Stimulated activated CD4-positive, alpha-beta T cell treated with anti-CD3 and anti-CD28 coated beads, TNF-alpha, amount 100 ng/mL, for 48 hours (primary cell): Measurements from ENCODE around the gene CFAP100.

ENCODE experiments used
- DNase-seq, 3 donors: peaks; one replicate each; pipeline ENCODE4 v3.0.0-alpha.2; 2020; ENCODE audit warnings: low read depth in 3 of 3

Gene CFAP100

DNA sequence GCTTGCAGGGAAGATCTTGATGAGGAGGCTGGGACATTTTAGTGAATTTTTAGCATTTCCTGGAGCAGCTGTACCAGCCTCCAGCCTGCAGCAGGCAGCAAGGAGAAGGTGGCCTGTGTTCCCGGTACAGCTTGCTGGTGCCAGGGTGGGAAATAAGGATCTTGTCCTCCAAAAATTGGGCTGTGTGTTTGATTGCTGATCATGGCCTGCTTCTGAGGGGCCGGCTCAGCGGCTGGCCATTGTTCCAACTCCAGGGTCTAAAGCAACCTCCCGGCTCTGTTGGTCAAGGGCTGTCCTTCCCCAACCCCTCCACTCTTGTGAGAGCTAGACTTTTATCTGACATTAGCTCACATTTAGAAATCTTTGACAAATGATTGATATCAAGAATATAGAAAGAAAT is 5.0 kb downstream of the CFAP100 start:
- no peak for DNase-seq

DNA sequence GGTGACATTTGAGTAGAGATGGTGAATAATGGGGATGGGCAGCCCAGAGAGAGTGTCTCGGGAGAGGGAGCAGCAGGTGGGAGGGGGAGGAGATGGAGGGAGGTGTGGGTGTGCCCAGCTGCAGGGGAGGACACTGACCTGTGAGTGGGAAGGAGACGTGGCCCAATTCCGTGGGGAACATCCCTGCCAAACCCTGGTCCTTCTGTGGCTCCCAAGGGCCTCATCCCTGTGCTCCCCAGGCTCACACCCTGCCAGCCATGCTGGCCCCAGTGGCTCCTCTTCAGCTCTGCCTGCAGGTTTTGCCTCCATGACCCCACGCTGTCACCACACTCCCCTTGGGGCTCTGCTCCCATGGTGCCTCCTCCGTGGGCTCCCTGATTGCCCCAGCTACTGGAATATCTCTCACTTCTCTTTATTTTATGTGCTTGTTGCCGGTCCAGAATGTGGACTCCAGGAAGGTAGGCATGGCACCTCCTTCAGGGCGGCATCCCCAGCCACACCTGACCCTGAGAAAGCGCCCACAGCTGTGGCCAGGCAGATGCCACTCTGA is 7.0 kb downstream of the CFAP100 start:
- no peak for DNase-seq

DNA sequence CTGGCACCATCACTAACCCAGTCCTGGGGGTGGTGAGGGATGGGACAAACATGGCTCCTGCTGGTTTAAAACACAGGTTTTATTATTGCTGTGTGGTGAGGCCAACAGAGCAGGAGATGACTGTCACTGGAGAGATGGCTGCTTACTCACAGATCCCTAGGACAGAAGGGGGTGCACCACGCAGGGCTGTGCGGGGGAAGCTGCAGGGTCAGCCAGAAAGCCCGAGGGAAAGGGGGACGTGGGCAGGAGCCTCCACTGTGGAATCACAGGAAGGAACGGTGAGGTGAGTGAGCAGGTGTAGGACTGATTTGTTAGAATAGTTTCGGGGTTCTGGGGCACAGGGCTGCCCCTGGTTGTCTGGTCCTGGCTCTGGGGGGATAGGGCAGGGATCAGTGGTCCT is 7.5 kb downstream of the CFAP100 start:
- no peak for DNase-seq

DNA sequence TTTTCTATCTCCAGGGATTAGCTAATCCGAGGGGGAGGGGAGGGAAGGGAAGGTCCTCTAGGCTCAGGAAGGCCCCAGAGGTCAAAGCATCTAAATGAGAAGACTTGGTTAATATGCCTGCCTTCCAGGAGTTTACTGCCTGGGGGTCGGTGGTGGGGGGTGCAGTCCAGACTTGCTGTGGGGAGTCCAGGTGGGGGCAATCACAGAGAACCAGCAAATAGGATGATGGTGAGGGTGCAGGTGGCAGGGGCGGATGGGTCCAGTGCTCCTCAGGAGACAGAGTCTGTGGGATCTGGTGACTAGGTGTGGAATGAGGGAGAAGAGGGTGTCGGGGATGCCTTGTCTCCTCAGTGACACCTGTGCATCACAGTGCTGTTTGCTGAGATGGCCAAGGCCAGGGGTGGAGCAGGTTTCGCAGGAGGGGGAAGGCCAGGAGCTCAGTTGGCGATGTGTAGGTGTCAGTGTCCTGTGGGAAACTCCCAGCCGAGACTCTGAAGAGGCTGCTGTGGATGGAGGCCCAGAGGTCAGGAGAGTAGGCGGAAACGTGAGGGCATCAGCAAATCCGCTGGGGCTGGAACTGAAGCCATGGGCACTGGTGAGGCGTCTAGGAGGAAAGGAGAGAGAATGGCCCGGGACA is 8.1 kb downstream of the CFAP100 start:
- DNase-seq, result no peak

DNA sequence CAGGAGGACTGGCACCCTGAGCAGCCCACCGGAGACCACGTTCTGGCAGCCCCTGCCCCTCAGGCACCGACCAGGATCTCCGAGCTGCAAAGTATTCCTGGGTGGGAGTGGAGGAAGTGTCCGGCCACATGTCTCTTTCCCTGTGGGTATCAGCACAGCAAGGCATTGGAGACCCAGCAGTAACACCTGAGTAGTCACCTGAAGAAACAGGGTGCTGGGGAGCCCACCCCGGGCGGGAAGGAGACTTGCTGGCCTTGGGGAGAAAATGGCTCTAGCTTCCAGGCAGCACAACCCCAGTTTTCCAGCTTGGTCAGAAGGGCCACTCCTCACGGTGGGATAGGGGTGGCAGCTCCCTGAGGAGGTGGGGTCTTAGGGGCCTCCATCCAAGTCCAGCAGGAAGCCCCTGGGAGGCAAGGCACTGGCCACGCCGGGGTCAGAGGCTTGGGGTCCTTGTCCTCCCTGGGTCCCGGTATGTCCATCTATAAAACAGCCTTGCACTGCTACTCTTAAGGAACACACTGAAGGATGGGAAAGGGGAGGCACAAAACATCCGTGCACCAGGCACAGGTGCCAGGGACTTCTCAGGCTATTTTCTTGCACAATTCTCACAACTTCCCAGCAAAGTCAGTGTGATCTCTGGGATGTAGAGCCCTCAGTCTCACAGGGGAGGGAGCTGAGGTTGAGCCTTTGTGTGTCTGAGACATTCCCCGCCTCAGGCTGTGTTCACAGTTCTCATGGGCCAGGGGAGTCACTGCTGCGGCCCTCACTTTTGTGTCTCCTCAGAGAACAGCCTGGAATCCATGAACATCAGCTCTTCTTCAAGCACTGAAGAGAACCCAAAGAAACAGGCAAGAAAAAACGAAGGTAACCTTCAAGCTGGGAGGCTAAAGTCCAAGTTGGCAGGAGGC is 11.9 kb downstream of the CFAP100 start:
- DNase-seq, result no peak

DNA sequence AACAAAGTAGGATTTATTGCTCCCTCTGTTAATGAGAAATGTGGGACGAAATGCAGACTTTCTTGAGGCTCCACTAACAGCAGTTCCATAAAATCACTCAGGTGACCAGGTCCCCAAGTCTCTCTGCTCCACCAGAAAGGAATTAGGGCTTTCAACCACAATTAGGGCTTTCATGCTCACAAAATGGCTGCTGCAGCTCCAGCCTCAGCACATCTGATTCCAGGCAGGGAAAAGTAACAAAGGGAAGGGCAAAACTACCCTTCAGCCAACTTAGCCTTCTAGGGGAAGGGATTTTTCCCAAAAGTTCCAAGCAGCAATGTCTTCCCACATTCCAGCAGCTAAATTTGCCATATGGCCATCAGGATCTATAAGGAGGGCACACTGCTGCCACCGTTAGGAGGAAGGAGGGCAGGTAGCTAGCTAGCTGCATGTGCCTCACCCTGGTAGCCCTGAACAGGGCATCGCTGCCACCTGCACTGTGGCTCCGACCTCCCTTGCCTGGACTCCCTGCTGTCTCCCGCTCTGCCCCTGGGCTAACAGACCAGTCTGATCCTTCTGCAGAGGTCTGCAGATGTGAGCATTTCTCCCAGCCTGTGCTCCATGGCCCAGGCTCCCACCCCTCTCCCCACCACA is 12.8 kb downstream of the CFAP100 start:
- no peak for DNase-seq

DNA sequence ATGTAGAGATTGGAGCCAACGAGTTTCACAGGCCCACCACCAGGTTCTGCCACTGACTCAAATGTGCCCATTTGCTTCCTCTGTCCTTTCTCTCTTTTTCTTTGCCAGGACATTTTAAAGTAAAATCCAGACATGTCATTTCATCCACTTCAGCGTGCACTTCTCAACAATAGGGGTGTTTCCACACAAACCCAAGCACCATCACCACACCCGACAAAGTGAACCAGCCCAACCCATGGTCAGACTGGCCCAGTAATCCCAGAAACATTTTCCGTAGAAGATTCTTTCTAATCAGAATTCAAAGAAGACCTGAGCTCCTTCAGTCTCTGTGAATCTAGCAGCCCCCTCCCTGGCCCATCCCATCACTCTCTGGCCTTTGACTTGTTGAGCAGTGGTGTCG is 13.4 kb downstream of the CFAP100 start:
- no peak for DNase-seq

DNA sequence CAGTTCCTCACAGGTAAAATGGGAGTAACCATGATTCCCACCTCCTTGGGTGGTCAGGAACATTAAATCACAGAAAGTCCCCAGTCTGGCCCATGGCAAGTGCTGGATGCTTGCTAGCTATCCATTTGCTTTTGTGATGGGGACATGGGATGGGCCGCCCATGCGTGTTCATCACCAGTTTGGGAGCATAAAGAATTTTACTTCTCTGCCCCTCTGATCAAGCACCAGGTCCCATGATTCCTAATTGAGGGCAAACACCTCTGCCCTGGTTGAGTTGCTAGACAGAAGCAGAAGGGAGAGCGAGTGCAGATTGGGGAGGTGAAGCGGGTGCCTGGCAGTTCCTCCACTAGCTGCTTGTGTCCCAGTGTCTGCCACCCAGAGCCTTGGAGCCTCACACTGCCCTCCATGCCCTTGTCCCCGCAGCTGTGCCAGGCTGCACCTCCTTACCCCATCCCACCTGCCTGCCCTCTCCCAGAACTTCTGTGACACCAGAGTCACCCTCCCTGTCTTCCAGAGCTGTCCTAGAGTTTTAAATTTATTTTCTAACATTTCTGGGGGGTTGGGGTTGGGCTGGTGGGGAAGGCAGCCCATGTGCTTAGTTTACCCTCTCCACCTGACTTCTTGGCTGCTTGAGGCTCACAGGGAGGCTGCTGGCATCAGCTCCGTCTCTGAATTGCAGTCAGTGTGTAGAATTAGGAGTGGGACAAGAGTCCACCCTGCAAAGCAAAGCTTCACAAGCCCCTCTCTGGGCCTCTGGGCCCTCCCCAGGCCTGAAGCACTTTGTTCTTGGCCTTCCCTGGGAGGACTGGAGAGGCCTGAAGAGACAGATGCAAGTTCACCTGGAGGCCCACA is 18.4 kb downstream of the CFAP100 start:
- no peak for DNase-seq

DNA sequence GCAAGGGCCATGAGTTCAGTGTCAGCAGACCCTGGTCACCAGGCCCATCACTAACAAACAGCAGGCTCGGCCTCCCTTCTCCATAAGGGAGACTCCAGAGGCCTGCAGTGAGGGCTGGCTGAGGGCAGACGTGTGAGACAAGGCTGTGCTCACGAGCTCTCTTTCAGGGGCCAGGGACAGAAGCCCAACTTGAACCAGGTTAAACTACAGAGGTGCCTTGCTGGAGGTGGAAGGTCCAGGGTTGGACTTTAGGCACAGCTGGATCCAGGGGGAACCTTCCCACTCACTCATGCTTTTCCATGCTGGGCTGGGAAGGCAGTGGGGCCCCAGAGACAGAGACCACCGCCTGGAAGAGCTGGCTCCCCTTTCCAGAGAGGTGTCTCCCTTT is 19.0 kb downstream of the CFAP100 start:
- no peak for DNase-seq

DNA sequence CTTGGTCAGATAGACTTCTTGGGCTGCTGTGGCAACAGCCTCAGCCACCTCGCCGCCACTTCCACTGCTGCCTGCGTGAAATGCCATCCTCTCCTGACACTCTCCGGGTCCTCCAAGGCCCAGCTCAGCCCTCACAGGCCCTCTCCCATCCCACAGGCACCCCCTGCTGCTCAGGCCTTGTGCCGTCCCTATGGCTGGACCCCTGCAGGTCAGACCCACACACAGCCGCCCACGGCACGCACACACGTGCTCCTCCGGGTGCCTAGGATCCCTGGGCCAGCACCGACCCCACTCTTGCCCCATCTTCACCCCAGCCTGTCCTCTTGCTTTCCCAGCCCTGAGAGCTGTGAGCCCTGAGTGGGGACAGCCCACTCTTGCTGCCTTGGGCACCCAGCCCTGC is 19.7 kb downstream of the CFAP100 start:
- DNase-seq, result no peak

DNA sequence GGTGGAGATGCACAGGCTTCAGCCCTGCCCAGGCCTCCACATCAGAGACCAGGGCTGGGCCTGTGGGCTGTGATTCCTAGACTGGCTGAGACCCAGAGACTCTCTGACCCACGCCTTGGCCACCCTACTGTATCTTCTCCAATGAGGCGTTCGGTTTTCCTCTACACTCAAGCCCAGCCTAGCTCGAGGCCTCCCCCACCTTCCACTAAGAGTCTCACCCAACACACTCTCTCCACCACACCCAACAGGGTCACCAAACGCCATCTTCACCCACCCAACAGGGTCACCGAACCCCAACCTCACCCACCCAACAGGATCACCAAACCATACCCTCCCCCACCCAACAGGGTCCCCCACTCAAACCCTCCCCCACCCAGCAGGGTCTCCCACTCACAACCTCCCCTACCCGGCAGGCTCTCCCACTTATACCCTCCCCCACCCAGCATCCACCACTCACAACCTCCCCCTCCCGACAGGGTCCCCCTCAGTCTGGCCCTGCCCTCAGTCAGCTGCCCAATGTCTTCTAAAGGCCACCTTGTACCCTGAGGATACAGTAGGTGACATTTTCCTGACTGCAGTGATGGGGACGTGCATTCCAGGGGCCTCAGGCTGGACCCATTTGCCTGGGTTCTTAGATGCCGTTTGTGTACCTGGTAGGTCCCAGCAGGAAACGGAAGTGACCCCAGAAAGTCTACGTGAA is 20.4 kb downstream of the CFAP100 start:
- DNase-seq, result no peak

DNA sequence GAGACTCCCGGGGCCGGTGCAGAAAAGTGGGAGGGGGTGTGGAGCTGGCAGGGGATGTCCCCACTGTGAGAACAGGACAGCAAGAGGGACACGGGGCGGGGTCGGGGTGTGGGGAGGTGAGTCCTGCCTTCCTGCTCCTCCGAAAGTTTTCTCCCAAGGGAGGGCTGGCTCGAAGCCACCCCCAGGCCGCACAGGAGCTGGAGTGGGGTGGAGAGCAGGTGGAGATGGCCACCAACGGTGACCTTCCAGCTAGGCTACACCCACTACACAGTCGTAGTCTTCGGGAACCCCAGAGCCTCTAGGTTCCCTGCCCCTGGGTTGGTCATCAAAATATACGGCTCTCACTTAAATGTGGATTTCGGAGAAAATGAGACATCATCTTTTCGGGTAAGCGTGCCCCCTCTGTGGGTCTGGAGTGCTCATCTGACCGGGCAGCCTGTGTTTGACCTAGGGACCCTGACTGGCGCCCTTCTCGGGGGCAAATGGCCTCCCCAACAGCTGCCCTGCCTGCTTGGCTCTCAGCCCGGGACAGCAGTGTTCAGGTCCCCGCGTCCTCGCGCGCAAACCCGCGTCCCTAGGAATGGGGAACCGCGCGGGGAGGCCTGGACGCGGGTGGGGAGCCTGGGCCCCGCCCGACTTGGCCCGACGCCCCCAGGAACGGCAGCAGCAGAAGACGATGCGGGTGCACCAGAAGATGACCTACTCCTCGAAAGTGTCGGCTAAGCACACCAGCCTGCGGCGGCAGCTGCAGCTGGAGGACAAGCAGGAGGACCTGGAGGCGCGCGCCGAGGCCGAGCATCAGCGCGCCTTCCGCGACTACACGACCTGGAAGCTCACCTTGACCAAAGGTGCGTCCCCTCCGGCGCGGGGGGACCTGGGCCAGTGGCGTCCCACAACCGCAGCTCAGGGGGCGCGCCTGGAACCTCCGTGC is 21.2 kb downstream of the CFAP100 start:
- no peak for DNase-seq

DNA sequence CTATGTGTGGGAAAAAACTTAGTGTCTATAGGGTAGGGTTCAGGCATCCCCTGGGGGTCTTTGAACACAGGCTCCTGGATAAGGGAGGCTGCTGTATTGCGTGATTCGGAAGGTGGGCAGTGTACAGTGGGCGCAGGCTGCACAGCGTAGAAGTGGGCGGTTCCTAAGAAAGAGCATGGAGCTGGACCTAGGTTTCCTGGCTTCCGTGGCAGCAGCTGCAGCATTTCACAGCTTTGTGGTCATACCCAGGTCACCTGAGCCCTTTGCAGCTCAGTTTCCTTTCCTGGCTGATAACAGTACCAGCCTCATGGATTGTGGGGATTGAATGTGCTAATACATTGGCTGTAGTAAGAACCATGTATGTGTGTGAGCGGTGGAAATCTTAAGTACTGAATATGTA is 22.2 kb downstream of the CFAP100 start:
- no peak for DNase-seq

DNA sequence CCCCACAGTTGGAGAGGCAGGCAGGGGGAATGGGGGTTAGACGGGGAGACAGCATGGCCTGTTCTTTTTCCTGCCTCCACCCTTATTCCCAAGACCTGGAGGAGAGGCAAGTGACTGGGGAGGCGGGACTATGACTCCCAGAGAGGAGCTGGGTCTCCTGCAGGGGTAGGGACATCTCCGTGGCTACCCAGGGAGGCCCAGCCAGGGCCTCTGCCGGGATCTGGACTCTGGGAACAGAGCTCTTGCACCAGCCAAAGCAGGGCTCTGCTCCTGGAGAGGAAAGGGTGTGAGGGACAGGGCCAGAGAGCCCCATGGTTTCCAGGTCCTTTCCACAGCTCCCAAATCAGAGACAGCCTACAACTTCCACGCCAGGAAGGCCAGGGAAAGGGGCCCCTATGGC is 22.8 kb downstream of the CFAP100 start:
- DNase-seq, result no peak

DNA sequence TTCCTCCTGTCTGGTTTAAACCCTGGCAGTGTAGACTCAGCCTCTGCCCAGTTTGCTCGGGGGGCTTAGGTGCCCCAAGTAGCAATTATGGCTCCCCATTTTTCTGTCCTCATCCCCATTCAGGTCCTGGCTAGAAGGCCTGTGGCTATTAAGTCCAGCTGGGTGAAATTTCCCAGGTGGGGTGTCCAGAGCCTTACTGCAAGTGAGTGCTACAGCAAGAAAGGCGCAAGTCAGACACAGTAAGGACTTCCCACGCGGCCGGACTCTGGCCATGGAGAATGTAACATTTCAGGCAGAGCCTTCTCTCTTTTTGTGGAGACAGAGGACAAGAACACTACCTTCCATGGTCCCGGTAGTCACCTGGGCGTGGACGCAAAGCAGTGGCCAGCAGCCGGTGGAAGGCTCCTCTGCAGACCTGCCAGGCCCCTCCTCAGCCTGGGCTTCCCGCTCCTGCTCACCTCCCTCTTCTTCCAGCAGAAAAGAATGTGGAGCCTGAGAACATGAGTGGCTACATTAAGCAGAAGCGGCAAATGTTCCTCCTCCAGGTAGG is 23.3 kb downstream of the CFAP100 start:
- no peak for DNase-seq

DNA sequence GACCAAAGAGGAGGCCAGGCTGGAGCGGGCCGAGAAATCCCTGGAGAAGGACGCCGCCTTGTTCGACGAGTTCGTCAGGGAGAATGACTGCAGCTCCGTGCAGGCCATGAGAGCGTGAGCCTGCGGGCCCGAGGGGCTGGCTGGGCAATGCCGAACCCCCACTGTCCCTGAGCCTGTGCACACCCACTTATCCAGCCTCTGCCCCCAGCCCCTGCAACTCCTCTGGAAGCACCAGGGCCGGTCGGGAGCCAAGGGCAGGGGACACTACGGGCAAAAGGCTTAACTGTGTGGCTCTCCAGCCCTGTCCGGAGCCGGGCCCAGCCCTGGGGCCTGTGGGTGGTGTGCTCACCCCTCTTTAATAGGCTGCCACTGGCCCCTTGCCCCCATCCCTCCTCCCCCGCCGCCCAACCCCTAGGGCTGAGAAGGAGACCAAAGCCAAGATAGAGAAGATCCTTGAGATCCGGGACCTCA is 24.0 kb downstream of the CFAP100 start:
- DNase-seq, result no peak

DNA sequence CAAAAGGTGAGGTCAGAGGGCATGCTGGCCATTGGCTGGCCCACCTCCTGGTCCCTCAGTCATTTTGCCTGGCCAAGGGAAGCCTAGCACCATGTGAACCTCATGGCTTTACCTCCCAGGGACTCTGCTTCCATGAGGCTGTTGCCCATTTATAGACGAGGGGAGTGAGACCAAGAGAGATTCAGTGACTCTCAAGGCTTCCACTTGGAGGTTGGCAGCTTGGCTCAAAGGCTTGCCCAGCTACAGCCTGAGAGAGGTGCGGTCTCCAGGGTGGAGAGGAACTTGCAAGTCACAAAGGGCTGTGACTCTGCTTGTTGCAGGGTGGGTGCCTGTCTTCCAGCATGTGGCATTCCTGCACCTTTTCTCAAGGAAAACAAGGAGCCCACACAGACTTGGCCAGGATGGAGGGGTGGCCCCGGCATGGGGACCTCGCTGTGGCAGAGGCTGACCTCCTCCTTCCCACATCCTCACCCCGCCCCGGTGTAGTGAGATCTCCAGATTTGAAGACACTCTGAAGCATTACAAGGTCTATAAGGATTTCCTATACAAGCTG is 24.5 kb downstream of the CFAP100 start:
- no peak for DNase-seq

DNA sequence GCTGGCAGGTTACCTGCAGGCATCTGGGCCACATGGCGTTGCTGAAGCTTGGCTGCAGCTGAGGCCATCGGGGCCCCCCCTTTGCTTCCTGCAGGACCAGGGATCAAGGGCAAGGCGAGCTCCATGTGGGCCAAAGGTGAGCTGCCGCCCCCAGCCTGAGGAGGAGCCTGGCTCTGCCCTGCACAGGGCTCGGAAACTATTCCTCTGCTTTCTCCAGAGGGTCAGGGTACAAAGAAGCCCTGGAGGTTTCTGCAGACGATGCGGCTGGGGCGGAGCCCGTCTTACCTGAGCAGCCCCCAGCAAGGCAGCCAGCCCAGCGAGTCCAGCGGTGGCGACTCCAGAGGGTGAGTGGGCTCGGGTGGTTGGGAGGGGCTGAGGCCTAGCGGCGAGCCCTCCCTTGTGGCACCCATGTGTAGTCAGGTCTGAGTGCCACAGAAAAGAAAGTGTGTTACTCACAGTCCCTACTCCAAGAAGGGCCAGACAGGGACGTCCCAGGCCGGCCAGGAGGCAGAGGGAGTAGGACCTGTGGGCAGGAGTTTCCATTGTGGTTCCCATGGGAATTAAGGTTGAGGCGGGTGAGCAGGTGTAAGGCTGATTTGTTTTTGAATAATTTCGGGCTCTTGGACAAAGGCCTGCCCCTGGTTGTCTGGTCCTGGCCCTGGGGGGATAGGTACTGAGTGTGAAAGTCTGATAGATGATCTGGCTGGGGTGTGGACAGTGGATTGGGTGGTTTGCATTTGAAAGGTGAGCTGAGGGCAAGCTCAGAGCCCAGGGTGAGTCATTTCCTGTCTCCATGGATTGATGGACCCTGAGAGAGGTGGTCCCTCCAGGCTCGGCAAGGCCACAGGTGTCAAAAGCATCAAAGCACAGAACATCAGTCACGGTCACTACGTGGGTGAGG is 25.4 kb downstream of the CFAP100 start:
- DNase-seq, result no peak
